ENCODE data around the gene TBCE. TPM values are rescaled to one million over a fixed set of nuclear protein-coding genes. Genes with fewer than 3 reads are reported as not detected.

The TBCE gene
- polyA plus RNA-seq, 3 donors = 15.4 to 19.4 (median 17.6) TPM

DNA sequence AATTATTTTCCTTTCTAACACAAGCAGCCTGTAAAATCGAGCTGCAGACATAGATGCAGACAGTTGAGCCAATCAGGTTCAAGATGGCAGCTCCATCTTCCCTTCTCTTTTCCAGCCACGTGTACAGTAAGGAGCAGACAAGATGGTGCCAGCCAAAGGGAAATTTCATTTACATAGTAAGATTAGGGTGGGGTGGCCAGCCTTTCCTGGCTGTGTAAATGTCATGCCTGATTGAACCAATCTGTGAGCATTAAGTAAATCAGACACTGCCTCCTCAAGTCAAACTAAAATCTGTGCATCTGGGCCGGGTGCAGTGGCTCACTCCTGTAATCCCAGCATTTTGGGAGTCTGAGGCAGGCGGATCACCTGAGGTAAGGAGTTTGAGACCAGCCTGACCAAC is 60.2 kb downstream of the TBCE start:
- H2AFZ ChIP-seq (ENCODE audit: insufficient read depth, low read depth, low read length, poor library complexity, severe bottlenecking) = no peak overlapping the region
- DNase-seq = no peak
- H3K4me2 ChIP-seq (replicated peaks; ENCODE audit: extremely low read depth, low read length, poor library complexity, severe bottlenecking) = no peak overlapping the region
- no peaks in the 10 kb centered on the region for H3K79me2 ChIP-seq (ENCODE audit: insufficient read depth, low read length)
- H3K4me3 ChIP-seq (replicated peaks in 1 of 3; ENCODE audit: low read depth in 2 of 3, low read length in 3 of 3) = no peak overlapping the region
- H3K36me3 ChIP-seq (replicated peaks in 1 of 2; ENCODE audit: control insufficient read depth in 1 of 2, insufficient read depth in 2 of 2, low read length in 2 of 2) = peaks cover 11 to 19% of the 10 kb centered on the region in 2 donors
- H3K27me3 ChIP-seq (ENCODE audit: control insufficient read depth in 2 of 2, insufficient read depth in 2 of 2, low read length in 2 of 2) = no peaks in the 10 kb centered on the region
- H3K27ac ChIP-seq (ENCODE audit: low read depth in 1 of 2, low read length in 2 of 2) = no peak overlapping the region
- H3K4me3 Mint-ChIP-seq = no peak overlapping the region
- H3K4me1 Mint-ChIP-seq = peaks cover 12% of the 10 kb centered on the region
- intact Hi-C loops (cut with micrococcal nuclease) = no loop called here
- H3K27ac Mint-ChIP-seq = no peak overlapping the region
- no peak overlapping the region for H3K9ac ChIP-seq (ENCODE audit: insufficient read depth, low read length, poor library complexity, severe bottlenecking)
- WGBS (ENCODE audit: insufficient coverage) = 100% methylated on average over 2 of the region's 4 CpGs
- peaks cover 30 to 52% of the 10 kb centered on the region in 2 donors for H3K36me3 Mint-ChIP-seq
- H3K27me3 Mint-ChIP-seq (ENCODE audit: low read depth in 3 of 3) = peaks cover 0 to 4% (median 0%) of the 10 kb centered on the region in 3 donors
- H3K9me3 ChIP-seq (replicated peaks in 1 of 2; ENCODE audit: control insufficient read depth in 1 of 2, insufficient read depth in 1 of 2, low read length in 2 of 2) = no peaks in the 10 kb centered on the region
- TF ChIP-seq, protein P1, sequence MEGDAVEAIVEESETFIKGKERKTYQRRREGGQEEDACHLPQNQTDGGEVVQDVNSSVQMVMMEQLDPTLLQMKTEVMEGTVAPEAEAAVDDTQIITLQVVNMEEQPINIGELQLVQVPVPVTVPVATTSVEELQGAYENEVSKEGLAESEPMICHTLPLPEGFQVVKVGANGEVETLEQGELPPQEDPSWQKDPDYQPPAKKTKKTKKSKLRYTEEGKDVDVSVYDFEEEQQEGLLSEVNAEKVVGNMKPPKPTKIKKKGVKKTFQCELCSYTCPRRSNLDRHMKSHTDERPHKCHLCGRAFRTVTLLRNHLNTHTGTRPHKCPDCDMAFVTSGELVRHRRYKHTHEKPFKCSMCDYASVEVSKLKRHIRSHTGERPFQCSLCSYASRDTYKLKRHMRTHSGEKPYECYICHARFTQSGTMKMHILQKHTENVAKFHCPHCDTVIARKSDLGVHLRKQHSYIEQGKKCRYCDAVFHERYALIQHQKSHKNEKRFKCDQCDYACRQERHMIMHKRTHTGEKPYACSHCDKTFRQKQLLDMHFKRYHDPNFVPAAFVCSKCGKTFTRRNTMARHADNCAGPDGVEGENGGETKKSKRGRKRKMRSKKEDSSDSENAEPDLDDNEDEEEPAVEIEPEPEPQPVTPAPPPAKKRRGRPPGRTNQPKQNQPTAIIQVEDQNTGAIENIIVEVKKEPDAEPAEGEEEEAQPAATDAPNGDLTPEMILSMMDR (IDR thresholded peaks at IDR 0.05) = no peak
- H3K9me3 Mint-ChIP-seq = no peaks in the 10 kb centered on the region
- no peaks in the 10 kb centered on the region for H3K4me1 ChIP-seq (ENCODE audit: control insufficient read depth in 1 of 2, insufficient read depth in 2 of 2, low read length in 2 of 2)
- H4K20me1 ChIP-seq (ENCODE audit: insufficient read depth, low read length) = peaks cover 7% of the 10 kb centered on the region

DNA sequence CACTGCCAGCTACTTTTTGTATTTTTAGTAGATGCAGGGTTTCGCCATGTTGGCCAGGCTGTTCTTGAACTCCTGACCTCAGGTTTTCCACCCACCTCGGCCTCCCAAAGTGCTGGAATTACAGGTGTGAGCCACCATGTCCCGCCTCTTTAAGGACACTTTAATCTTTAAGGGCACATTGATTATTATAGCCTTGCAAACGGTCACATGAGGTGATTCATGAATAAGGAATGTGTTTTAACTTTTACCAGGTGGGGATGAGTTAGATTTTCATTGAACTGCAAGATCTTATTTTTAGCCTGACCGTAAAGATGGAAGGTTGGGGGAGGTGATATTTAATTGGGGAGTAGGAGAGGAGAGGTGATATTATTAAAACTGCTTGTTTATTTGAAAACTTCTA is 61.9 kb downstream of the TBCE start:
- peaks cover 20 to 32% of the 10 kb centered on the region in 2 donors for H3K36me3 ChIP-seq (replicated peaks in 1 of 2; ENCODE audit: control insufficient read depth in 1 of 2, insufficient read depth in 2 of 2, low read length in 2 of 2)
- peaks cover 0 to 4% (median 0%) of the 10 kb centered on the region in 3 donors for H3K27me3 Mint-ChIP-seq (ENCODE audit: low read depth in 3 of 3)
- H3K4me1 Mint-ChIP-seq = no peaks in the 10 kb centered on the region
- no peaks in the 10 kb centered on the region for H3K27me3 ChIP-seq (ENCODE audit: control insufficient read depth in 2 of 2, insufficient read depth in 2 of 2, low read length in 2 of 2)
- no peak overlapping the region for H3K27ac Mint-ChIP-seq
- H3K4me3 Mint-ChIP-seq = no peak overlapping the region
- intact Hi-C loops (cut with micrococcal nuclease) = no loop called here
- H4K20me1 ChIP-seq (ENCODE audit: insufficient read depth, low read length) = no peaks in the 10 kb centered on the region
- no peaks in the 10 kb centered on the region for H3K79me2 ChIP-seq (ENCODE audit: insufficient read depth, low read length)
- no peak for DNase-seq
- H3K4me1 ChIP-seq (ENCODE audit: control insufficient read depth in 1 of 2, insufficient read depth in 2 of 2, low read length in 2 of 2) = no peaks in the 10 kb centered on the region
- H3K9me3 ChIP-seq (replicated peaks in 1 of 2; ENCODE audit: control insufficient read depth in 1 of 2, insufficient read depth in 1 of 2, low read length in 2 of 2) = no peaks in the 10 kb centered on the region
- H2AFZ ChIP-seq (ENCODE audit: insufficient read depth, low read depth, low read length, poor library complexity, severe bottlenecking) = no peak overlapping the region
- no peaks in the 10 kb centered on the region for H3K9me3 Mint-ChIP-seq
- no peak overlapping the region for H3K9ac ChIP-seq (ENCODE audit: insufficient read depth, low read length, poor library complexity, severe bottlenecking)
- H3K4me3 ChIP-seq (replicated peaks in 1 of 3; ENCODE audit: low read depth in 2 of 3, low read length in 3 of 3) = no peak overlapping the region
- peaks cover 43 to 59% of the 10 kb centered on the region in 2 donors for H3K36me3 Mint-ChIP-seq
- no peak overlapping the region for H3K4me2 ChIP-seq (replicated peaks; ENCODE audit: extremely low read depth, low read length, poor library complexity, severe bottlenecking)
- H3K27ac ChIP-seq (ENCODE audit: low read depth in 1 of 2, low read length in 2 of 2) = no peak overlapping the region
- WGBS (ENCODE audit: insufficient coverage) = 100% methylated on average over 3 of the region's 5 CpGs
- TF ChIP-seq, protein P1 (IDR thresholded peaks at IDR 0.05) = no peak

Measured in CD14-positive monocyte (primary cell).